SK-N-SH (cell line): Measurements from ENCODE around the gene CLPSL1. TPM values are rescaled to one million over a fixed set of nuclear protein-coding genes. Genes with fewer than 3 reads are reported as not detected.

ENCODE experiments used
- CTCF ChIA-PET: fragments of 300-600, 350-600 bp; formaldehyde crosslinking; extraction: SDS; loops from one replicate; lab custom pipeline; 2021; lab: Yijun Ruan, JAX
- POLR2A ChIA-PET: fragments of 350-600 bp; sonication (Branson Sonifier 250); formaldehyde crosslinking; extraction: SDS; loops from one replicate; lab custom pipeline; 2020; ENCODE audit warnings: antibody characterized with exemption, inconsistent platforms; lab: Yijun Ruan, JAX
- DNase-seq: peaks from one replicate; pipeline ENCODE4 v3.0.0; 2012
- H2AFZ ChIP-seq: fragments of 200-600 bp; sonication (generic); 2 replicates; pipeline ENCODE4 v1.8.1; 2016; ENCODE audit warnings: antibody characterized with exemption, mild to moderate bottlenecking, low read depth
- H3F3A ChIP-seq: fragments of 200-600 bp; sonication (generic); replicated peaks from 2 replicates; pipeline ENCODE3; 2016; ENCODE audit warnings: antibody characterized with exemption, mild to moderate bottlenecking; ENCODE audit not compliant: insufficient read depth
- H3K27ac ChIP-seq, 2 experiments: fragments of 200-500 bp in 1 of 2; fragments of 200-600 bp in 1 of 2; sonication (Bioruptor generic) in 1 of 2; sonication (generic), shearing (Covaris generic) in 1 of 2; 2 replicates each; pipeline versions ENCODE4 v1.5.1 to v1.6.1; 2014 to 2016; ENCODE audit warnings: low read depth in 2 of 2, inconsistent platforms in 1 of 2, low read length in 1 of 2, mild to moderate bottlenecking in 1 of 2, mixed read lengths in 1 of 2
- H3K27me3 ChIP-seq: fragments of 200-600 bp; sonication (generic), shearing (Covaris generic); 2 replicates; pipeline ENCODE4 v1.6.1; 2016; ENCODE audit warnings: mixed run types; ENCODE audit not compliant: insufficient read depth
- H3K36me3 ChIP-seq, 2 experiments: fragments of 200-500 bp in 1 of 2; fragments of 200-600 bp in 1 of 2; sonication (Bioruptor generic) in 1 of 2; sonication (generic) in 1 of 2; replicated peaks in 1 of 2; 2 replicates each; pipeline versions ENCODE3 to v1.5.1; 2014 to 2016; ENCODE audit warnings: low read length in 1 of 2, mild to moderate bottlenecking in 1 of 2; ENCODE audit not compliant: insufficient read depth in 2 of 2, control insufficient read depth in 1 of 2
- H3K4me1 ChIP-seq, 2 experiments: fragments of 200-500 bp in 1 of 2; fragments of 200-600 bp in 1 of 2; sonication (Bioruptor generic) in 1 of 2; sonication (generic), shearing (Covaris generic) in 1 of 2; 2 replicates each; pipeline versions ENCODE4 v1.5.1 to v1.6.1; 2014 to 2016; ENCODE audit warnings: low read depth in 1 of 2, low read length in 1 of 2, mixed run types in 1 of 2; ENCODE audit not compliant: insufficient read depth in 2 of 2, control insufficient read depth in 1 of 2
- H3K4me2 ChIP-seq: fragments of 200-600 bp; sonication (generic), shearing (Covaris generic); 2 replicates; pipeline ENCODE4 v1.6.1; 2017; ENCODE audit warnings: mixed run types
- H3K4me3 ChIP-seq, 2 experiments: fragments of 200-500 bp in 1 of 2; fragments of 200-600 bp in 1 of 2; sonication (Bioruptor generic) in 1 of 2; sonication (generic), shearing (Covaris generic) in 1 of 2; 2 replicates each; pipeline versions ENCODE4 v1.5.1 to v1.8.1; 2014 to 2016; ENCODE audit warnings: low read depth in 2 of 2, inconsistent platforms in 1 of 2, low read length in 1 of 2, mild to moderate bottlenecking in 1 of 2, mixed read lengths in 1 of 2, moderate library complexity in 1 of 2
- H3K79me2 ChIP-seq: fragments of 200-600 bp; sonication (generic); 2 replicates; pipeline ENCODE4 v1.8.1; 2017; ENCODE audit warnings: mild to moderate bottlenecking; ENCODE audit not compliant: insufficient read depth
- H3K9ac ChIP-seq: fragments of 200-600 bp; sonication (generic); 2 replicates; pipeline ENCODE4 v1.6.1; 2017; ENCODE audit warnings: mixed run types
- H3K9me2 ChIP-seq: fragments of 200-600 bp; sonication (generic); 2 replicates; pipeline ENCODE4 v1.6.1; 2017; ENCODE audit warnings: mixed run types
- H3K9me3 ChIP-seq: fragments of 200-600 bp; sonication (generic); 2 replicates; pipeline ENCODE4 v1.6.1; 2017; ENCODE audit warnings: mixed run types, mild to moderate bottlenecking, moderate library complexity
- H4K20me1 ChIP-seq: fragments of 200-600 bp; sonication (generic); 2 replicates; pipeline ENCODE4 v1.6.1; 2017; ENCODE audit warnings: mild to moderate bottlenecking, mixed run types; ENCODE audit not compliant: insufficient read depth
- CTCF ChIP-seq: fragments of 200-600 bp; sonication (generic); IDR thresholded peaks from 2 replicates; pipeline ENCODE4 v1.6.1; 2017; ENCODE audit warnings: antibody characterized with exemption, mild to moderate bottlenecking, moderate library complexity
- ELF1 ChIP-seq: IDR thresholded peaks from 2 replicates; pipeline ENCODE4 v1.4.0; 2012
- EP300 ChIP-seq, 2 experiments: IDR thresholded peaks; 2 replicates each; pipeline versions ENCODE4 v1.4.0 to v1.6.1; 2012; ENCODE audit warnings: borderline replicate concordance in 1 of 2, low read depth in 1 of 2, low read length in 1 of 2
- FOSL2 ChIP-seq: IDR thresholded peaks from 2 replicates; pipeline ENCODE4 v1.4.0; 2012; ENCODE audit warnings: low read depth, mild to moderate bottlenecking, moderate library complexity, borderline replicate concordance
- FOXJ3 ChIP-seq: sonication (generic); formaldehyde crosslinking; IDR thresholded peaks from 2 replicates; pipeline ENCODE4 v1.5.1; 2020; ENCODE audit warnings: mild to moderate bottlenecking, missing genetic modification reagents
- GATA2 ChIP-seq: sonication (generic); formaldehyde crosslinking; IDR thresholded peaks from 2 replicates; pipeline ENCODE4 v1.5.0; 2020; ENCODE audit warnings: mild to moderate bottlenecking, missing genetic modification reagents
- IRF3 ChIP-seq: fragments of 150-350 bp; IDR thresholded peaks from 2 replicates; pipeline ENCODE4 v1.6.1; 2016; ENCODE audit warnings: mild to moderate bottlenecking, low read depth, low read length
- MEF2A ChIP-seq: IDR thresholded peaks from 2 replicates; pipeline ENCODE4 v1.4.0; 2012; ENCODE audit warnings: low read depth, borderline replicate concordance
- POLR2AphosphoS5 ChIP-seq: IDR thresholded peaks from 2 replicates; pipeline ENCODE4 v1.6.1; 2012; ENCODE audit warnings: low read depth, low read length
- RAD21 ChIP-seq: IDR thresholded peaks from 2 replicates; pipeline ENCODE4 v1.6.1; 2012; ENCODE audit warnings: mild to moderate bottlenecking, low read length
- REST ChIP-seq: IDR thresholded peaks from 2 replicates; pipeline ENCODE4 v1.6.1; 2012; ENCODE audit warnings: mild to moderate bottlenecking, low read depth, low read length, moderate library complexity
- RXRA ChIP-seq: IDR thresholded peaks from 2 replicates; pipeline ENCODE4 v1.4.0; 2012; ENCODE audit warnings: low read depth, mild to moderate bottlenecking, borderline replicate concordance
- TCF12 ChIP-seq: IDR thresholded peaks from 2 replicates; pipeline ENCODE4 v1.4.0; 2012
- YY1 ChIP-seq: IDR thresholded peaks from 2 replicates; pipeline ENCODE4 v1.4.0; 2012; ENCODE audit warnings: low read depth, mild to moderate bottlenecking
- ZBTB33 ChIP-seq: IDR thresholded peaks from 2 replicates; pipeline ENCODE4 v1.4.0; 2012; ENCODE audit warnings: low read depth, borderline replicate concordance
- WGBS: methylation state at CpG from one replicate; pipeline ENCODE4 v1.1.6; 2017; ENCODE audit warnings: low lambda C conversion rate; 5-methylcytosine and 5-hydroxymethylcytosine counted together
- polyA plus RNA-seq, 3 experiments: library from polyadenylated mRNA; depleted of rRNA; stranded (reverse); fragments of >200 nt; gene quantifications; 2 replicates each; pipeline ENCODE4 v1.2.3, GENCODE V29; 2012
- TF ChIP-seq, protein P1 (sequence below): IDR thresholded peaks from 2 replicates; pipeline ENCODE4 v1.4.0; 2012; ENCODE audit warnings: low read depth, borderline replicate concordance

The CLPSL1 gene
- polyA plus RNA-seq, 1 of the 3 experiments (the other 2 are of a cell fraction): not detected

GRCh38 chr6:35829306-35829705 lies 48.5 kb downstream of the CLPSL1 start:
- ChIA-PET POLR2A (no interaction called here), CTCF (no interaction called here)
- Histone ChIP-seq H3K9me3 (no peaks in the 10 kb centered on the region), H2AFZ (no peak overlapping the region), H3K4me2 (no peak overlapping the region), H3K9me2 (no peaks in the 10 kb centered on the region), H3K4me3 (no peak overlapping the region), H3F3A (peaks cover 2% of the 10 kb centered on the region), H4K20me1 (no peaks in the 10 kb centered on the region), H3K79me2 (no peaks in the 10 kb centered on the region), H3K4me1 (no peaks in the 10 kb centered on the region), H3K36me3 (peaks cover 9 to 14% of the 10 kb centered on the region in 2 experiments), H3K27ac (no peak overlapping the region), H3K9ac (no peak overlapping the region), H3K27me3 (no peaks in the 10 kb centered on the region)
- no peak for DNase-seq
- TF ChIP-seq RAD21: no peak
- 88% methylated on average over 5 of the region's 5 CpGs for WGBS

DNA sequence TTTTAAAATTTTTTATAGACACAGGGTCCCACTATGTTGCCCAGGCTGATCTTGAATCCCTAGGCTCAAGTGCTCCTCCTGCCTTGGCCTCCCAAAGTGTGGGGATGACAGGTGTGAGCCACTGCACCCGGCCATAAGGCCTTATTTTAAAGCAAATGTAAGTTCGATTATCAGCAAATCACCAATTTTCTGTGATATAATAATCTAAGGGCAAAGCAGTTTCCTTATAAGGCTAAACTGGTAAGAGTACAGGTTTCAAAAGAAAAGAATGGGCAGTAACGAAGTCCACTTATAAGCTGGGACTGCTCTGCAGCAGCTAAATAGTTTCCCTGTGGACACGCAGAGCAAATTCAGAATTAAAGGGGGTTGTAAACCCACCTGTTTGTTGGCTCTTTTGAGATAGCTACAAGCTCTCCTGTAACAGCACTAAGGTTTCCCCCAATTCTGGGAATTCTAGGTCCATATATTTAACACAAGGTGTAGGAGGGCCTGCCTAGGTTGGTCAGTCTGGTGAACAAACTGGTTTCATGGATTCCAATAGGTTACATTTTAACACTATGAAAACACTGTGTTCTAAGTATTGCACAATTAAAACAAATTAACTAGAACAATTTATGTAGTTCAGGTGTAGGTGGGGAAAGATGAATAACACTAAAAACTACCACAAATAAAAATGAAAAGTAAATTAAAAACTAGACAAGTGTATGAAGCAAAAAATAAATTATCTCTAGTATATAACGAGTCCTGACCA lies 50.6 kb downstream of the CLPSL1 start:
- Histone ChIP-seq H3K9me3 (no peaks in the 10 kb centered on the region), H2AFZ (no peak overlapping the region), H3K4me3 (no peak overlapping the region), H3K27me3 (no peaks in the 10 kb centered on the region), H3K9ac (no peak overlapping the region), H4K20me1 (no peaks in the 10 kb centered on the region), H3K4me2 (no peak overlapping the region), H3K4me1 (no peaks in the 10 kb centered on the region), H3K27ac (no peak overlapping the region), H3K79me2 (no peaks in the 10 kb centered on the region), H3K36me3 (peaks cover 12 to 33% of the 10 kb centered on the region in 2 experiments), H3K9me2 (no peaks in the 10 kb centered on the region), H3F3A (peaks cover 2% of the 10 kb centered on the region)
- ChIA-PET POLR2A (no interaction called here), CTCF (no interaction called here)
- DNase-seq: no peak
- WGBS: 96% methylated on average over 5 of the region's 5 CpGs
- TF ChIP-seq, protein P1, sequence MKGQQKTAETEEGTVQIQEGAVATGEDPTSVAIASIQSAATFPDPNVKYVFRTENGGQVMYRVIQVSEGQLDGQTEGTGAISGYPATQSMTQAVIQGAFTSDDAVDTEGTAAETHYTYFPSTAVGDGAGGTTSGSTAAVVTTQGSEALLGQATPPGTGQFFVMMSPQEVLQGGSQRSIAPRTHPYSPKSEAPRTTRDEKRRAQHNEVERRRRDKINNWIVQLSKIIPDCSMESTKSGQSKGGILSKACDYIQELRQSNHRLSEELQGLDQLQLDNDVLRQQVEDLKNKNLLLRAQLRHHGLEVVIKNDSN: no peak
- TF ChIP-seq REST (no peak), ELF1 (no peak), MEF2A (no peak), CTCF (no peak), FOXJ3 (no peak), YY1 (no peak), TCF12 (no peak), ZBTB33 (no peak), EP300 (IDR thresholded peaks at IDR 0.05; ENCODE audit: borderline replicate concordance in 1 of 2, low read depth in 1 of 2, low read length in 1 of 2) (no peak), FOSL2 (no peak), IRF3 (no peak), RXRA (no peak), POLR2AphosphoS5 (no peak), GATA2 (CRISPR knock-in tag) (no peak)
